Inferior parietal cortex (tissue), 1 donor: ENCODE results near the gene NAT14.
"Not testable (repeated sequence)": the region's sequence is repeated elsewhere in the genome, so short reads cannot be mapped to it uniquely, and the experiment has no call there.

Source experiments
- DNase-seq: peaks from one replicate; pipeline ENCODE4 v3.0.0-alpha.2; 2016; ENCODE audit errors: extremely low spot score

Gene NAT14

DNA sequence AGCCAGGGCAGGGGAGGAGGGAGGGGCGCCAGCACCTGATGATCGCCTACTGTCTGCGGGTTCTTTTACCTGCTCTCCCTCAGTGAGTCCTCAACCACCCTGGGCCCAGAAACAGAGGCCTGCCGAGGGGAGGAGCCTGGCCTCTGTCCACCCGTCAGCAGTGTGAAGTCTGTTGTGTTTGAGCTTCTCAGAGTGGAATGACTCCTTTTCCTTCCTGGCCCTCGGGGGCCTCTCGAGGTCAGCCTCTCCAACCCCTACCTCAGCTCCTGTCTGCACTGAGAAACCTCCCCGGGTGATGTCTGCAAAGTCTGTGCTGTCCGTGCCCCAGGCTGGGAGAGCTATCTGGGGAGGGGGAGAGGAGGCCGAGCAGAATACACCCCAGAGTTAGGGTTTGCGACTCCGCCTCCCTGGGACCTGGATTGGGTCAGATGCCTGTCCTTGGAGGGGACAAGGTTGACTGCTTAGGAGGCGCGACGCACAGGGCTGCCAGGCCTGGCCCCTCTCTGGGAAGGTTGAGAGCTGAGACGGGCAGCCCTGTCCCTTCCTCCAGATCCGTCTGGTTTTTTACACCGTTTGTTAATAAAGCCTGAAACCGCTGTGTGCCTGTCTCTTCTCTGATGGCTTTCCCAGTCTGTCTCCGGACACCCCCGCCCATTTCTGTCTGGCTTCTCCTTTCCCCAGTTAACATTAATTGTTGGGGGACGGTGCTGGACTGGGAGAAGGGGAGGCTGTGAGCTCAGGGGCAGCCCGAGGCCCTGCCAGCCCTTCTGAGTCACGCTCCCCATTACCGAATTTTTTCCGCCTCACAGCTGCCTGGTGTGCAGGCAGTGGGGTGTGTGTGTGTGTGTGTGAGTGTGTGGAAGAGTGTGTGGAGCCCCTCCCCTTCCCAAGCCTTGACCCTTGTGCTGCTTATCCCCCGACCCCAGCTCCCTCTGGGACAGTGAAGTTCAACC is 2.3 kb downstream of the NAT14 start:
- DNase-seq: no peak

DNA sequence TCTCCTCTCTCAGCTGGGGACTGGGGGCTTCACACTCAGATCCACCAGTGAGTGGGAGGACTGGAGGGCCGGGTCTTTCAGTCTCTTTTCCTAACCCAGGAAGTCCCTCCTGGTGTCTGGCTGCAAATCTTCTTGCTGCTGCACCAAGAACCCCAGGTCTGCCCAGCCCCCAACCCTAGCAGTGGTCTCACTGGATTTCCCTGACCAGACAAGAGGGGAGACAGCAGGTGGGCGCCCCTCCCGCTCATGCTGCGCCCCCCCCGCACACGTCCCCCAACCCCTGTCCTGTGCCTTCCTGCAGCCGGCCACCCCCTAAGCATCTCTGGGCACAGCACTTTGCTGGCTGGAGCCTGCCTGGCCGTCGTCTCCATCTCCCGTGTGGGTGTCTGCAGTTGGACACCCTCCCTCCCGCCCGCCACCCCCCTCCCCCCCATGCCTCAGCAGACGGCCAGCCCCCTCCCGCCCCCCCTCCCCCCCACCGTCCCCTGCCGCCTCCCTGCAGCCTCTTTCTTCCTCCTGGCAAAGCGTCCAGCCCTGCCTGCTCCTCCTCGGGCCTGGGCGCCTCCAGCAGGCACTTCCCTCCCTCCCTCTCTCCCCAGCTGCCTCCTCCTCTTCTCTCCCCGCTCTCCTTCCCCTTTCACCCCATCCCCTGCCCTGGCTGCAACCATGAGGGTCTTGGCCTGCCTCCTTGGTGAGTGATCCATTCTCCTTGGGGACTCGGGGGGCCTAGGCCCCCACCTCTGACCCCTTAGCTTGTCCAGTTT is 3.1 kb downstream of the NAT14 start, which contains the start of gene SSC5D:
SSC5D (plus strand) TSS at position 513 of the 764 bp plus-strand sequence; CDS start at position 667, 154 bp downstream.
- DNase-seq: no peak

DNA sequence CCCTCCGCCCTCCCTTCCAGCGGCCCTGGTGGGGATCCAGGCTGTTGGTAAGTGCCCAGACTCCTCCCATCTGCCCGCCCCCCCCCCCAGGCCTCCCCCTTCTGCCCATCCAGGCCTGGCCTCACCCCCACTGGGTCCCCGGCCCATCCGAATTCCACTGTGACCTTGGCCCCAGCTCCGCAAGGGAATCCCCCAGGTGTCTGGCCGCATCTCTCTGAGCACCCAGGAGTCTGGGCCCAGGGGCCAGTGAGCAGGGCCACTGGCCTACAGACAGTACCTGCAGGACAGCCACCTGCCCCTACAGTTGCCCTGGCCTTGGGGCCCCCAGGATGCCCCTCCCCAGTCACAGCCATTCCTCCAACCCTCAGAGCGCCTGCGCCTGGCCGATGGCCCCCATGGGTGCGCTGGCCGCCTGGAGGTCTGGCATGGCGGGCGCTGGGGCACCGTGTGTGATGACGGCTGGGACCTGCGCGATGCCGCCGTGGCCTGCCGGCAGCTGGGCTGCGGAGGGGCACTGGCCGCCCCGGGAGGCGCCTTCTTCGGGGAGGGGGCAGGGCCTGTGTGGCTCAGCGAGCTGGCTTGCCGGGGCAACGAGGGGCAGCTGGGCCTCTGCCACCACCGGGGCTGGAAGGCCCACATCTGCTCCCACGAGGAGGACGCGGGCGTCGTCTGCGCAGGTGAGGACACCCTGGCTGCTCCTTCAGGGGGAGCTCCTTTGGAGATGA is 4.2 kb downstream of the NAT14 start:
- no peak for DNase-seq

DNA sequence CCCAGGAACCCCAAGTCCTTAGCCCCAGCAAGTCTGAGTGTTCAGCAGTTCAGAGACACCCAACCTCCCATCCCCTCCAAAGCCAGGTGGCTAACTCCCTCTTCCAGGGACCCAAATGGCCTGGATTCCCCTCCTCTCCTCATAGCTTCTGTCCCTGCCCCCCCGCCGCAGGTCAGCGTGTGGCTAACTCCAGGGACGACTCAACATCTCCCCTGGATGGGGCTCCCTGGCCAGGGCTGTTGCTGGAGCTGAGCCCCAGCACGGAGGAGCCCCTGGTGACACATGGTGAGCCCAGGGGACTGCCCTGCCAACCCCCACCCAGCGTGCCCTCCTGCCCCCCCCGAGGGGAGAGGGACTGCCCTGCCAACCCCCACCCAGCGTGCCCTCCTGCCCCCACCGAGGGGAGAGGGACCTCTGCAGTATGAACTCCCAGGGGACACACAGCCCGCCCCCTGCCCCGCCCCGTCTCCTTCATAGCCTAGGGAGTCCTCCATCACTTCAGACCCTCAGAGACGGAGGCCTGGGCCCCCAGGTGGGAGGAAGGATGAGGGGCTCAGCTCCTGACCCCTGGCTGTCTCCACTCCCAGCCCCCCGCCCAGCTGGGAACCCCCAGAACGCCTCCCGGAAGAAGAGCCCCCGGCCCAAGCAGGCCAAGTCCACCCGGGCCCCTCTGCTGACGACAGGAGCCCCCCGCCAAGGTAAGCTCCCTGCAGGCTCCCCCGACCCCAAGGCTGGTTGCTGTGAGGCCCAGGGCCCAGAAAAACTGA is 4.9 kb downstream of the NAT14 start:
- DNase-seq: no peak

DNA sequence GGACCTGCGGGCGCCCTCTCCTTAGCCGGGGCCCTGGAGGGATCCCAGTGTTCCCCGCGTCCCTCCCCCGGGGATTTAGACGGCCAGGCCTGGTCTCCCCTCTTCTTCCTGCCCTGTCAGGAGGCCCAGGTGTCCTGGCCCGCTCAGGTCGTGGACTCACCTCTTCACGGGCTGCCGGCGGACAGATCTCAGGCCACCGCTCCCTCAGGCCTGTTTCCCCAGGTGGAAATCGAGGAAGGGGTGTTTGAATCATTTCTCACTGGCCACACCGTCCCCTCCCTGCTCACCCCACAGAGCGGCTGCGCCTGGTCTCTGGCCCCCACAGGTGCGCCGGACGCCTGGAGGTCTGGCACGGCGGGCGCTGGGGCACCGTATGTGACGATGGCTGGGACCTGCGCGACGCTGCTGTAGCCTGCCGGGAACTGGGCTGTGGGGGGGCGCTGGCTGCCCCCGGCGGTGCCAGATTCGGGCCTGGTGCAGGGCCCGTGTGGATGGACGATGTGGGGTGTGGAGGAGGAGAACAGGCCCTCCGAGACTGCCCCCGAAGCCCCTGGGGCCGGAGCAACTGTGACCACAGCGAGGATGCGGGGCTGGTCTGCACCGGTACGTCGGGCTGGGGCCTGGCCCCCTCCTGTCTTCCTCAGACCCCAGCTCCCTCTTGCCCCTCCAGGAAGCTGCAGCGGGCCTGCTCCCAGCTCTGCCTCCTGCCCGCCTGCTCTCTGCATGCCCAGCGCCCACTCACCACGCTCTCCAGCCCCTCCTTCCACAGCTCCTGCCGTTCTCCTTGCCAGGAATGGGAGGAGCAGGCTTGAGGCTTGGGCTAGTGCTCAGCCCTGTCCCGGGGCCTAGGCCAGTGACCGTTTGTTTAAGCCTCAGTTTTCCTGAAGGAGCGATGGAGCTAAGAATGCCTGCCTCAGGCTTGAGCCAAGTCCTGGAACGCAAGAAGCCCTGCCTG is 5.8 kb downstream of the NAT14 start:
- no peak for DNase-seq

DNA sequence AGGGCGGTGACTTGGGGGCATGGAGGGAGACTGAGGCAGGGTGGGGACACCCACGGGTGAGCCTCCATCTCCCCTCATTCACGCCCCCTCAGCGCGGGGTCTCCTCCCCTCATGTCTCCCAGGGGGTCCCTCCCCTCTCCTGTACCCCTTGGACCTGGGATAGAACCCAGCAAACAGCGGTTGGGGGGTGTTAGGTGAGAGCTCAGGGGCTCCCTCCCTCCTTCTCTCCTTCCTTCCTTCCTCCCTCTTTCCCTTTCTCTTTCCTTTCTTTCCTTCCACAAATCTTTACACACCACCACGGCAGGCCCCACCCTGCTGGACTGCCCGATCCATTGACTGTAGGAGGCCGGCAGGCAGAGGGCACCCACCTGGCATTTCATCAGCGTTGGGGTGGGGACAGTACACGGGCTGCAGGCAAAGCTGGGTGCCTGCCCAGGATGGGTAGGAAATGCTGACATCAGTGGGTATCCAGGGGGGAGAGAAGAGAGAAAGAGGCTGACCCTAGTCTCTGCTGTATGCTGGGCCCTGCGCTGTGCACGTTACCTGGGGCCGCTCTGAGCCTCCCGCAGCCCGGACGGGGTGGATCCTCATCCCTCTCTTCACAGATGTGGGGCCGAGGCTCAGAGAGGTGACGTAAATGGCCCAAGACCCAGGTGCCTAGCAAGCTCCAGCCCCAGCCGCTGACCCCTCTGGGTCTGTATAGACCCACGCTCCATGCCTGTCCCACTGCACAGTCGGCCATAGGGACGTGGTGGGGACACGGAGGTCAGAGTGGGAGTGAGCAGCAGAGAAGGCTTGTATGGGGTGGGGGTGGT is 6.8 kb downstream of the NAT14 start:
- no peak for DNase-seq

DNA sequence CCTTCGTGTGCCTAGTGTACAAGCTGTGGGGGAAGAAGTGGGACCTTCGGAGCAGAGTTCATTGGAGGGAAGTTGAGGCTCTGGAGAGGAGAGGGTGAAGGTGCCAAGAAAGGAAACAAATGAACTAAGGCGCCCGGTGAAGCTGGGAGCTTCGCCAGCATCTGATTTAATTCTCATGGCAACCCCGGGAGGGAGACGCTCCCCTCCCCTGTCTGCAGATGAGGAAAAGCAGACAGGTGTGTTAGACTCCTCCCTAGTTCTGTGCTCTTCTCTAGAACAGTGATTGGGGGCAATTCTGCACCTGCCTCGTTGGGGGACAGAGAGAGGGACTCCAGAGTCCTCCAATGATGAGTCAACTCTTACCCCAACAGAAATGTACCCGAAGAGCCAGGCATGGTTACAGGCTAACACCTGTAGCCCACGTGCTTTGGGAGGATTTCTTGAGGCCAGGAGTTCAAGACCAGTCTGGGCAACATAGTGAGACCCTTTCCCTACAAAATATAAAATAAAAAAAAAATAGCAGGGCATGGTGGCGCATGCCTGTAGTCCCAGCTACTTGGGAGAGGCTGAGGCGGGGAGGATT is 7.5 kb downstream of the NAT14 start:
- no peak for DNase-seq

DNA sequence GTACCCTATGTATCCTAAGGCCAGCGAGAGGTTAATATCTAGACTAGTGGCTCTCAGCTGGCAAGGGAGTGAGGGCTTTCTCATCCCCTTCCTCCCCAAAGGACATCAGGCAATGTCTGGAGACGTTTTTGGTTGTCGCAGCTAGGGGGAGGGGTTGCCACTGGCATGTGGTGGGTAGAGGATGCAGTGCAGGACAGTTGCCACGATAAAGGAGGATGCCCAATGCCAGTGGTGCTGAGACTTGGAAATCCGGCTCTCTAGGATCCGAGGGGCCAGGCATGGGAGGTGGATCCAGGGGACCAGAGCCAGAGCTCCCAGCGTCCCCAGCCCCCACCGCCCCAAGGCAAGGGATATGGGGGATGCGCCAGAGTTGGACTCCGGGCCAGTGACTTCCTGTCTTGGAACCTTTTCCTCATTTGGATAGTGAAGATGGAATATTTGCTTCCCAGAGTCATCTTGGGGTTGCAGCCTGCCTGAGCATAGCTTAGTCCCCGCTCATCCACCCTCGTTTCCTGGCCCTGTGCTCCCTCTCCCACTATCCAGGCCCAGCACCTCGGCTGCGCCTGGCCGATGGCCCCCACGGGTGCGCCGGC is 8.2 kb downstream of the NAT14 start:
- DNase-seq: no peak

DNA sequence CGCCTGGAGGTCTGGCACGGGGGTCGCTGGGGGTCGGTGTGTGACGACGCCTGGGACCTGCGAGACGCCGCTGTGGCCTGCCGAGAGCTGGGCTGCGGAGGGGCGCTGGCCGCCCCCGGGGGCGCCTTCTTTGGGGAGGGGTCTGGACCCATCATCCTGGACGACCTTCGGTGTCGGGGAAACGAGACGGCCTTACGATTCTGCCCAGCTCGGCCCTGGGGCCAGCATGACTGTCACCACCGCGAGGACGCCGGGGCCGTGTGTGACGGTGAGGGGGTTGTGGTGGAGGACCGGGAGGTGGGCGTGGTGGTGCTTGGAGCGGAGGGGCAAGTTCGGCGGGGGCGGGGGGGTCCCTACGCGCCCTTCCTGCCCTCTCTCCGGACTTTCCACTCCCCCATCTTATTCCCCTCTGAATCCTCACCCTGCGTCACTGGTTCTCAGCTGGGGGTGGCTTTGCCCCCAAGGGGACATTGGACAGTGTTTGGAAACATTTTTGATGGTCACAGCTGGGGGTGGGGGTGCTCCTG is 8.7 kb downstream of the NAT14 start:
- no peak for DNase-seq

DNA sequence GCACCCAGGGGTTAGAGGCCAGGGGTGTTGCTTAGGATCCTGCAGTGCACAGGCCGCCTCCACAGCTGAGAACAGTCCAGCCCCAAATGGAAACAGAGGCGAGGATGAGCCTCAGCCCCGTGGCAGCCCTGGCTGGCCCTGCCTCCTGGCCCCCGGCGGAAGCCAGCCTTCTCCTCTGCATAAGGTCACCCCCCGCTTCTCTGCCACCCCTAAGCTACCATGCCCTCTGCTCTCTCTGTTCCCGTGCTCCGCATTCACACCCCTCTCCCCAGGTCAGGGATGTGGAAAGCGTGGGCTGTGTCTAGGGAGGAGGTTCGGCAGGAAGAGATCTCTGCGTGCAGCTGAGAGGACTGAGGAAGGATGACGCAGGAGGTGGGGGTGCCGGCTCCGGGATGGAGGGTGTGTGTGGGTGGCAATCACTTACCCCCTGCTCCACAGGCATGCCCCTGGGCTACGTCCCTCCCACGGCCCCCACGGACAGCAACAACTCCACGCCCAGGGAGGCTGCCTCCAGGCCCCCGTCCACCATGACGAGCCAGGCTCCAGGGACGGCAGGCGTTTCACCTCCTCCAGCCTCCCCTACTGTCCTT is 9.3 kb downstream of the NAT14 start:
- no peak for DNase-seq

DNA sequence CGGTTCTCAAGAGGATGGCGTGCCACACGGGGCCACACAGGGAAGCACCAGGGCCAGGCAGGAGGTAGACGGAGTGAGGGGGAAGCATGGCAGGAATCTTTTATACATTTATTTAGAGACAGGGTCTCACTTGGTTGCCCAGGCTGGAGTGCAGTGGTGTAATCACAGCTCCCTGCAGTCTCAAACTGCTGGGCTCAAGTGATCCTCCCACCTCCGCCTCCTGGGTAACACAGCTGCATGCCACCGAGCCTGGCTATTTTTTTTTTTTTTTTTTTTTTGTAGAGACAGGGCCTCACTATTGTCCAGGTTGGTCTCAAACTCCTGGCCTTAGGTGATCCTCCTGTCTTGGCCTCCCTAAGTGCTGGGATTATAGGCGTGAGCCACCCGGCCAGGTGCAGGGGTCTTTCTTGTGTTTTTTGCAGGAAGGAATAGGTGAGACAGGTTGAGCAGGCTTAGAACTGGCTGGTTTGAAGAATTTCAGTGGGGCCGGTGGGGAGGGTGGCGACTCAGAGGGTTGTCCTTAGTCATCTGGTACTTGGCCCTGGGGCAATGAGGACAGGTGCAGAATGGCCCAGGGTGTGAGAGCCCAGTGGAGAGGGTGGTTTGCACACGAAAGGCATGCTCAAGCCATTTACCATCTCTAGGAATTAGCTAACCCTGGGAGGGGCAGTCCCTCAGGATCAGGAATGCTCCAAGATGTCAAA is 10.8 kb downstream of the NAT14 start:
- DNase-seq: no peak

DNA sequence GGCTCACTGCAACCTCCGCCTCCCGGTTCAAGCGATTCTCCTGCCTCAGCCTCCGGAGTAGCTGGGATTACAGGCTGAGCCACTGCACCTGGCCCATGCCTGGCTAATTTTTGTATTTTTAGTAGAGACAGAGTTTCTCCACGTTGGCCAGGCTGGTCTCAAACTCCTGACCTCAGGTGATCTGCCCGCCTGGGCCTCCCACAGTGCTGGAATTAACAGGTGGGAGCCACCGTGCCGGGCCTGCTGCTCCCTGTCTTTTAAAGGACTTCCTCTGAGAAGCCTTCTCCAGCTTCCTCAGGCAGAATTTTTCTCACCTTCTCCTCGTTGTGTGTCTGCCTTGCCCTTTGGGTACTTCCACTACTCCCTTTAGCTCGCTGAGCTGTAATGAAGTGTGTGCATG is 11.8 kb downstream of the NAT14 start:
- DNase-seq: not testable (repeated sequence)

DNA sequence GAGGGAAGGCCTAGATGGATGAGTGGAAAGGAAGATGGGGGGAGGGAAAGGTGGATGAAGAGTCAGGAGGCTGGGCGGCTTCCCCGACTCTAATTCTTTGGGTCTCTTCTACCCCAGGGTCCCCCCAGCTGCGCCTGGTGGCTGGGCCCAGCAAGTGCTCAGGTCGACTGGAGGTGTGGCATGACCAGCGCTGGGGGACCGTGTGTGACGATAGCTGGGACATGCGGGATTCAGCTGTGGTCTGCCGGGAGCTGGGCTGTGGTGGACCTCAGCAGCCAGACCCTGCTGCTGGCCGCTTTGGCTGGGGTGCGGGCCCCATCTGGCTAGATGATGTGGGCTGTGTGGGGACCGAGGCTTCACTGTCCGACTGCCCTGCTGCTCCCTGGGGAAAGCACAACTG is 12.8 kb downstream of the NAT14 start:
- no peak for DNase-seq

DNA sequence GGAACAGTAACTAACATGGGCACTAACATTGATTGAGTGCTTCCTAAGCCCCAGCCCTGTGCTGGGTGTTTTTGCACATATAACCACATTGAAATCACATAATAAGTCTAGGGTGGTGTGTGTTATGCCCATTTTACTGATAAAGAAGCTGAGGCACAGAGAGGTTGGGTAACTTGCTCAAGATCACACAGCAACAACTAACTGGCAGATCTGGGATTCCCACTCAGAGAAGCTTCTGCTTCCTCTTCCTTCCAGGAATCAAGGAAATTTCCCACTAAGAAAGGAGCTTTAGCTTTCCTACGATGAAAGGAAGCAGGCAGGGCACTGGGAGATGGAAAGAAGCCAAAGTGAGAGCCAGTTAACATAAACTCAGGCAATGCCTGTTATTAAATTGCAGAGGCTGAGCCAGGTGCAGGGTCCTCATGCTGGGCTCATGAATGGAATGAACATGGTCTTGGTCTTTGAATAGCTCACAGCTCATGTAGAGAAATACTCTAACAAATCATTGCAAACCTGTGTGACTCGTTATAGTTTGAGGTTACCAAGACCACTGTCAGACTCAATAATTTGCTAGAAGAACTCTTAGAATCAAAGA is 13.4 kb downstream of the NAT14 start:
- DNase-seq: no peak

DNA sequence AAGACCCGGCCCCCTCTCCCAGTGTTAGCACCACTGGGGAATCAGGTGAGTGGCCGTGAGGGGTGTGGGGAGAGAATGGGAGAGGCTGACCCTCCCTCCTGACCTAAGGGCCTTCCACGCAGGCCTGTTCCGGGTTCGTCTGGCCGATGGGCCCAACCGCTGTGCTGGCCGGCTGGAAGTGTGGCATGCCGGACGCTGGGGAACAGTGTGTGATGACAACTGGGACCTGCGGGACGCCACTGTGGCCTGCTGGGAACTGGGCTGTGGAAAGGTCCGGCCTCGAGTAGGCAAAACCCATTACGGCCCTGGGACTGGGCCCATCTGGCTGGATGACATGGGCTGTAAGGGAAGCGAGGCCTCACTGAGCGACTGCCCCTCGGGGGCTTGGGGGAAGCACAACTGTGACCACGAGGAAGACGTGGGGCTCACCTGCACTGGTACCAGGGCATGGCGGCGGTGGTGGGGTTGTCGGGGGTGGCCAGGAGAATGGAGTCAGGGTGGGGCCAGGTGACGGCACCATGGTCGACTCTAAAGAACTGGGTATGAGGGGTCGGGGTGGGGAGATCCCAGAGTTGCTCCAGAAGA is 15.5 kb downstream of the NAT14 start:
- DNase-seq: no peak

DNA sequence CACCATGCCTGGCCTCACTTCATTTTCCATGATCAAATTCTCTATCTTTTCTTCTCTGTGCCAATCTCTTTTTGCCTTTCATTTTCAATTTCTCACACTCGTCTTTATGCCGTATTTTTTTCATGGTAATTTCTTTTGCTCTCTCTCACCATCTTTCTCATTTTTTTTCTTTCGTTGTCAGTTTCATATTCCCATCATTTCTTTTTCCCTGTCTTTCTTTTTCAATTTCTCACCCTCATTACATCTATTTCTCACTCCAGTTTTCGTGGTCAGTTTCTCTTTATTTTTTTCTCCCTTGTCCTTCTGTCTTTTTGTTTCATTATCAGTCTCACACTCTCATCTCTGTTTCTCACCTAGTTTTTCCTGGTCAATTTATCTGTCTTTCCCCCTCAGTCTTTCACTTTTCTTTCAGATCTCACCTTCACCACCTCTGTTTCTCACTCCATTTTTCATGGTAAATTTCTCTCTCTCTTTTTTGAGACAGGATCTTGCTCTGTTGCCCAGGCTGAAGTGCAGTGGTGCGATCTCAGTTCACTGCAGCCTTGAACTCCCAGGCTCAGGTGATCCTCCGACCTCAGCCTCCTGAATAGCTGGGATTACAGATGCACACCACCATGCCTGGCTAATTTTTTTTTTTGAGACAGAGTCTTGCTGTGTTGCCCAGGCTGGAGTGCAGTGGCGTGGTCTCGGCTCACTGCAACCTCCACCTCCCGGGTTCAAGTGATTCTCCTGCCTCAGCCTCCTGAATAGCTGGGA is 17.4 kb downstream of the NAT14 start:
- DNase-seq: no peak
